HepG2 (cell line): ENCODE results near the gene SBNO2. TPM values are rescaled to one million over a fixed set of nuclear protein-coding genes. Genes with fewer than 3 reads are reported as not detected.

Experiments used
- CBX5 ChIP-seq: sonication (generic); formaldehyde crosslinking; IDR thresholded peaks from 2 replicates; pipeline ENCODE4 v1.4.0; 2020; ENCODE audit warnings: missing genetic modification reagents, borderline replicate concordance
- DPF2 ChIP-seq: sonication (generic); formaldehyde crosslinking; IDR thresholded peaks from 2 replicates; pipeline ENCODE4 v1.4.0; 2020; ENCODE audit warnings: mild to moderate bottlenecking, low read depth, missing genetic modification reagents, borderline replicate concordance
- GABPB1 ChIP-seq: IDR thresholded peaks from 2 replicates; pipeline ENCODE4 v1.6.1; 2016; ENCODE audit warnings: mild to moderate bottlenecking, missing genetic modification reagents, moderate library complexity, missing compliant biosample characterization
- HIVEP1 ChIP-seq: sonication (generic); formaldehyde crosslinking; IDR thresholded peaks from 2 replicates; pipeline ENCODE4 v1.4.0; 2020; ENCODE audit warnings: mild to moderate bottlenecking, missing genetic modification reagents
- KDM4B ChIP-seq: sonication (generic); formaldehyde crosslinking; IDR thresholded peaks from 2 replicates; pipeline ENCODE4 v1.4.0; 2020; ENCODE audit warnings: missing genetic modification reagents
- NFE2L1 ChIP-seq: sonication (generic); formaldehyde crosslinking; IDR thresholded peaks from 2 replicates; pipeline ENCODE4 v1.4.0; 2020; ENCODE audit warnings: missing genetic modification reagents, mild to moderate bottlenecking, borderline replicate concordance
- POGZ ChIP-seq: sonication (generic); formaldehyde crosslinking; IDR thresholded peaks from 2 replicates; pipeline ENCODE4 v1.4.0; 2020; ENCODE audit warnings: mild to moderate bottlenecking, missing genetic modification reagents
- POLR2A ChIP-seq, 2 experiments: IDR thresholded peaks; 2 replicates each; pipeline ENCODE4 v1.6.1; 2011; ENCODE audit warnings: low read depth in 2 of 2, low read length in 2 of 2, mild to moderate bottlenecking in 1 of 2, moderate library complexity in 1 of 2; ENCODE audit not compliant: insufficient read depth in 1 of 2
- SAFB2 ChIP-seq: sonication (generic); formaldehyde crosslinking; IDR thresholded peaks from 2 replicates; pipeline ENCODE4 v1.5.1; 2020; ENCODE audit warnings: missing genetic modification reagents, low read depth, mild to moderate bottlenecking, borderline replicate concordance
- SPEN ChIP-seq: sonication (generic); formaldehyde crosslinking; IDR thresholded peaks from 2 replicates; pipeline ENCODE4 v1.5.1; 2020; ENCODE audit warnings: low read depth, mild to moderate bottlenecking, missing genetic modification reagents
- TEAD3 ChIP-seq: optimal IDR thresholded peaks from 2 replicates; pipeline ENCODE3; 2016; ENCODE audit warnings: borderline replicate concordance
- THAP11 ChIP-seq: IDR thresholded peaks from 2 replicates; pipeline ENCODE4 v1.6.1; 2016; ENCODE audit warnings: missing biosample characterization, missing genetic modification reagents
- ZNF24 ChIP-seq: fragments of 450-650 bp; IDR thresholded peaks from 2 replicates; pipeline ENCODE4 v1.6.1; 2017; ENCODE audit warnings: antibody characterized with exemption, mild to moderate bottlenecking
- polyA plus RNA-seq, 8 experiments: library from polyadenylated mRNA; depleted of rRNA in 3 of 8; stranded (reverse) in 7 of 8; unstranded in 1 of 8; fragments of >200 nt; fragmentation: Illumina TruSeq in 4 of 8; extraction: Trizol in 4 of 8; gene quantifications; 2 replicates each; pipeline versions ENCODE4 v1.2.1 to v1.2.3, GENCODE V29; 2011 to 2016; ENCODE audit warnings: low read depth in 4 of 8, missing spikeins in 1 of 8, mixed read lengths in 1 of 8; ENCODE audit not compliant: insufficient read depth in 1 of 8
- total RNA-seq, 5 experiments: library from RNA; depleted of rRNA; stranded (reverse); fragments of >200 nt; fragmentation: Illumina TruSeq; extraction: Trizol; gene quantifications; 2 replicates each; pipeline ENCODE4 v1.2.3, GENCODE V29; 2016; ENCODE audit warnings: low read depth in 1 of 5
- TF ChIP-seq, protein P1 (sequence below): sonication (generic); formaldehyde crosslinking; IDR thresholded peaks from 2 replicates; pipeline ENCODE4 v1.4.0; 2020; ENCODE audit warnings: missing genetic modification reagents, borderline replicate concordance
- TF ChIP-seq, protein P2 (sequence below): sonication (generic); formaldehyde crosslinking; IDR thresholded peaks from 2 replicates; pipeline ENCODE4 v1.8.1; 2023; ENCODE audit warnings: mild to moderate bottlenecking, missing genetic modification reagents
- TF ChIP-seq, protein P3 (sequence below): IDR thresholded peaks from 2 replicates; pipeline ENCODE4 v1.6.1; 2016; ENCODE audit warnings: low read depth, missing genetic modification reagents, missing compliant biosample characterization
- TF ChIP-seq, protein P4 (sequence below): IDR thresholded peaks from 2 replicates; pipeline ENCODE4 v1.6.1; 2016; ENCODE audit warnings: missing genetic modification reagents, missing compliant biosample characterization
- TF ChIP-seq, protein P5 (sequence below), 2 experiments: fragments of 450-650 bp in 1 of 2; sonication (generic) in 1 of 2; formaldehyde crosslinking; IDR thresholded peaks; 2 replicates each; pipeline versions ENCODE4 v1.5.0 to v1.8.0; 2020 to 2022; ENCODE audit warnings: mild to moderate bottlenecking in 1 of 2, missing genetic modification reagents in 1 of 2

Gene SBNO2
- total and polyA plus RNA-seq, 2 of the 13 experiments (the other 11 are each of a cell fraction or from before 2014, with no cell fraction given), result 8.6 to 10.4 TPM

DNA sequence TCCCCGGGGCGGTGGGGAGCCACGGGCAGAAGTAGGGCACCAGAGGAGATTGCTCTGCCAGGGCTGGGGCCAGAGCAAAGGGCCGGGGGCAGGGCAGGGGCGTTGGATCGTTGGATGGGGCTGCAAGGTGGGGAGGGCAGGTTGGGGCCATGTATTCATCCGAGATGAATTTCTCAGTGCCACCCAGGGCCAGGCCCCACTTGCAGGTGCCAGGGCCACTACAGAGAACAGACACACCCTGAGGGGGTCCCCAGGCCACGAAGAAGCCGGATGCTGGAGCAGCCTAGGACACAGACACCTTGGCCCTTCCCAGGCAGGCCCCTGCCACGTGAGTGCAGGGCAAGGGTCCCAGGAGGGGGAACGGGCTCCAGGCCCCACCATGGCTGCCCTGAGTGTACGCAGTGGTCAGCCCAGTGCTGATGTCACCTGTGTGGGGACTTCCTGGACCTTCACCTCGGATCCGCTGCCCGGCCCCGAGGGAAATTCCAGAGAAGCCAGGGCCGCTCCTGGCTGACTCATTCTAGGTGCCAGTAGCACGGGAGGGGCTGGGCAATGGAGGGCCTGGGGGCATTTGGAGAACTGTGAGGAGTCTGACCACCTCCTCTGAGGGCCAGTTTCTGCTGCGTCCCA is 9.6 kb upstream of the SBNO2 start (continued):
- TF ChIP-seq, protein P1, sequence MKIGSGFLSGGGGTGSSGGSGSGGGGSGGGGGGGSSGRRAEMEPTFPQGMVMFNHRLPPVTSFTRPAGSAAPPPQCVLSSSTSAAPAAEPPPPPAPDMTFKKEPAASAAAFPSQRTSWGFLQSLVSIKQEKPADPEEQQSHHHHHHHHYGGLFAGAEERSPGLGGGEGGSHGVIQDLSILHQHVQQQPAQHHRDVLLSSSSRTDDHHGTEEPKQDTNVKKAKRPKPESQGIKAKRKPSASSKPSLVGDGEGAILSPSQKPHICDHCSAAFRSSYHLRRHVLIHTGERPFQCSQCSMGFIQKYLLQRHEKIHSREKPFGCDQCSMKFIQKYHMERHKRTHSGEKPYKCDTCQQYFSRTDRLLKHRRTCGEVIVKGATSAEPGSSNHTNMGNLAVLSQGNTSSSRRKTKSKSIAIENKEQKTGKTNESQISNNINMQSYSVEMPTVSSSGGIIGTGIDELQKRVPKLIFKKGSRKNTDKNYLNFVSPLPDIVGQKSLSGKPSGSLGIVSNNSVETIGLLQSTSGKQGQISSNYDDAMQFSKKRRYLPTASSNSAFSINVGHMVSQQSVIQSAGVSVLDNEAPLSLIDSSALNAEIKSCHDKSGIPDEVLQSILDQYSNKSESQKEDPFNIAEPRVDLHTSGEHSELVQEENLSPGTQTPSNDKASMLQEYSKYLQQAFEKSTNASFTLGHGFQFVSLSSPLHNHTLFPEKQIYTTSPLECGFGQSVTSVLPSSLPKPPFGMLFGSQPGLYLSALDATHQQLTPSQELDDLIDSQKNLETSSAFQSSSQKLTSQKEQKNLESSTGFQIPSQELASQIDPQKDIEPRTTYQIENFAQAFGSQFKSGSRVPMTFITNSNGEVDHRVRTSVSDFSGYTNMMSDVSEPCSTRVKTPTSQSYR, result no peak
- TF ChIP-seq, protein P2, sequence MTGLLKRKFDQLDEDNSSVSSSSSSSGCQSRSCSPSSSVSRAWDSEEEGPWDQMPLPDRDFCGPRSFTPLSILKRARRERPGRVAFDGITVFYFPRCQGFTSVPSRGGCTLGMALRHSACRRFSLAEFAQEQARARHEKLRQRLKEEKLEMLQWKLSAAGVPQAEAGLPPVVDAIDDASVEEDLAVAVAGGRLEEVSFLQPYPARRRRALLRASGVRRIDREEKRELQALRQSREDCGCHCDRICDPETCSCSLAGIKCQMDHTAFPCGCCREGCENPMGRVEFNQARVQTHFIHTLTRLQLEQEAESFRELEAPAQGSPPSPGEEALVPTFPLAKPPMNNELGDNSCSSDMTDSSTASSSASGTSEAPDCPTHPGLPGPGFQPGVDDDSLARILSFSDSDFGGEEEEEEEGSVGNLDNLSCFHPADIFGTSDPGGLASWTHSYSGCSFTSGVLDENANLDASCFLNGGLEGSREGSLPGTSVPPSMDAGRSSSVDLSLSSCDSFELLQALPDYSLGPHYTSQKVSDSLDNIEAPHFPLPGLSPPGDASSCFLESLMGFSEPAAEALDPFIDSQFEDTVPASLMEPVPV (CRISPR knock-in tag), result no peak
- TF ChIP-seq POGZ (0 out of 2 replicates have a peak, but pooled peaks have one; percentile 19), TEAD3 (CRISPR knock-in tag) (peak; percentile 94), DPF2 (CRISPR knock-in tag) (no peak), SAFB2 (CRISPR knock-in tag) (no peak), POLR2A (IDR thresholded peaks at IDR 0.05; ENCODE audit: insufficient read depth in 1 of 2, low read depth in 2 of 2, low read length in 2 of 2) (peak; percentile 30 to 62; a peak in 3 of 4 replicates), THAP11 (CRISPR knock-in tag) (peak; percentile 47; the same call in 1 of the 2 replicates), GABPB1 (peak; percentile 69), NFE2L1 (CRISPR knock-in tag) (no peak), KDM4B (CRISPR knock-in tag) (no peak), HIVEP1 (peak; percentile 91), ZNF24 (no peak), CBX5 (CRISPR knock-in tag) (0 out of 2 replicates have a peak, but pooled peaks have one; percentile 16), SPEN (CRISPR knock-in tag) (peak; percentile 56; the same call in 1 of the 2 replicates)
- TF ChIP-seq, protein P3, sequence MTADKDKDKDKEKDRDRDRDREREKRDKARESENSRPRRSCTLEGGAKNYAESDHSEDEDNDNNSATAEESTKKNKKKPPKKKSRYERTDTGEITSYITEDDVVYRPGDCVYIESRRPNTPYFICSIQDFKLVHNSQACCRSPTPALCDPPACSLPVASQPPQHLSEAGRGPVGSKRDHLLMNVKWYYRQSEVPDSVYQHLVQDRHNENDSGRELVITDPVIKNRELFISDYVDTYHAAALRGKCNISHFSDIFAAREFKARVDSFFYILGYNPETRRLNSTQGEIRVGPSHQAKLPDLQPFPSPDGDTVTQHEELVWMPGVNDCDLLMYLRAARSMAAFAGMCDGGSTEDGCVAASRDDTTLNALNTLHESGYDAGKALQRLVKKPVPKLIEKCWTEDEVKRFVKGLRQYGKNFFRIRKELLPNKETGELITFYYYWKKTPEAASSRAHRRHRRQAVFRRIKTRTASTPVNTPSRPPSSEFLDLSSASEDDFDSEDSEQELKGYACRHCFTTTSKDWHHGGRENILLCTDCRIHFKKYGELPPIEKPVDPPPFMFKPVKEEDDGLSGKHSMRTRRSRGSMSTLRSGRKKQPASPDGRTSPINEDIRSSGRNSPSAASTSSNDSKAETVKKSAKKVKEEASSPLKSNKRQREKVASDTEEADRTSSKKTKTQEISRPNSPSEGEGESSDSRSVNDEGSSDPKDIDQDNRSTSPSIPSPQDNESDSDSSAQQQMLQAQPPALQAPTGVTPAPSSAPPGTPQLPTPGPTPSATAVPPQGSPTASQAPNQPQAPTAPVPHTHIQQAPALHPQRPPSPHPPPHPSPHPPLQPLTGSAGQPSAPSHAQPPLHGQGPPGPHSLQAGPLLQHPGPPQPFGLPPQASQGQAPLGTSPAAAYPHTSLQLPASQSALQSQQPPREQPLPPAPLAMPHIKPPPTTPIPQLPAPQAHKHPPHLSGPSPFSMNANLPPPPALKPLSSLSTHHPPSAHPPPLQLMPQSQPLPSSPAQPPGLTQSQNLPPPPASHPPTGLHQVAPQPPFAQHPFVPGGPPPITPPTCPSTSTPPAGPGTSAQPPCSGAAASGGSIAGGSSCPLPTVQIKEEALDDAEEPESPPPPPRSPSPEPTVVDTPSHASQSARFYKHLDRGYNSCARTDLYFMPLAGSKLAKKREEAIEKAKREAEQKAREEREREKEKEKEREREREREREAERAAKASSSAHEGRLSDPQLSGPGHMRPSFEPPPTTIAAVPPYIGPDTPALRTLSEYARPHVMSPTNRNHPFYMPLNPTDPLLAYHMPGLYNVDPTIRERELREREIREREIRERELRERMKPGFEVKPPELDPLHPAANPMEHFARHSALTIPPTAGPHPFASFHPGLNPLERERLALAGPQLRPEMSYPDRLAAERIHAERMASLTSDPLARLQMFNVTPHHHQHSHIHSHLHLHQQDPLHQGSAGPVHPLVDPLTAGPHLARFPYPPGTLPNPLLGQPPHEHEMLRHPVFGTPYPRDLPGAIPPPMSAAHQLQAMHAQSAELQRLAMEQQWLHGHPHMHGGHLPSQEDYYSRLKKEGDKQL (CRISPR knock-in tag), result no peak
- TF ChIP-seq, protein P4, sequence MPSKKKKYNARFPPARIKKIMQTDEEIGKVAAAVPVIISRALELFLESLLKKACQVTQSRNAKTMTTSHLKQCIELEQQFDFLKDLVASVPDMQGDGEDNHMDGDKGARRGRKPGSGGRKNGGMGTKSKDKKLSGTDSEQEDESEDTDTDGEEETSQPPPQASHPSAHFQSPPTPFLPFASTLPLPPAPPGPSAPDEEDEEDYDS (CRISPR knock-in tag), result no peak
- TF ChIP-seq, protein P5, sequence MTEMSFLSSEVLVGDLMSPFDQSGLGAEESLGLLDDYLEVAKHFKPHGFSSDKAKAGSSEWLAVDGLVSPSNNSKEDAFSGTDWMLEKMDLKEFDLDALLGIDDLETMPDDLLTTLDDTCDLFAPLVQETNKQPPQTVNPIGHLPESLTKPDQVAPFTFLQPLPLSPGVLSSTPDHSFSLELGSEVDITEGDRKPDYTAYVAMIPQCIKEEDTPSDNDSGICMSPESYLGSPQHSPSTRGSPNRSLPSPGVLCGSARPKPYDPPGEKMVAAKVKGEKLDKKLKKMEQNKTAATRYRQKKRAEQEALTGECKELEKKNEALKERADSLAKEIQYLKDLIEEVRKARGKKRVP (CRISPR knock-in tag; IDR thresholded peaks at IDR 0.05), result 0 out of 4 replicates have a peak, but pooled peaks of 1 of the 2 experiments have one; percentile 24
